GM12878 (cell line): ENCODE data around the gene ZDHHC5. TPM values are rescaled to one million over a fixed set of nuclear protein-coding genes. Genes with fewer than 3 reads are reported as not detected.

ENCODE experiments used
- CTCF ChIP-seq, 3 experiments: IDR thresholded peaks in 2 of 3; conservative IDR thresholded peaks in 1 of 3; 2 replicates each; pipeline ENCODE4 v1.5.1; 2011; ENCODE audit warnings: low read depth in 3 of 3, low read length in 3 of 3, mild to moderate bottlenecking in 3 of 3, control low read depth in 2 of 3, moderate library complexity in 2 of 3, inconsistent platforms in 1 of 3, mixed read lengths in 1 of 3; ENCODE audit not compliant: control insufficient read depth in 2 of 3, insufficient read depth in 1 of 3; ENCODE audit errors: extremely low read depth in 1 of 3
- EGR1 ChIP-seq, 2 experiments: IDR thresholded peaks; 1 replicate in 1 of 2; 2 replicates in 1 of 2; pipeline ENCODE4 v1.6.1; 2011 to 2012; ENCODE audit warnings: low read depth in 2 of 2, low read length in 2 of 2, borderline replicate concordance in 1 of 2, mild to moderate bottlenecking in 1 of 2, moderate library complexity in 1 of 2
- GABPA ChIP-seq: IDR thresholded peaks from 2 replicates; pipeline ENCODE4 v1.6.1; 2014; ENCODE audit warnings: antibody characterized with exemption, low read depth, mild to moderate bottlenecking, inconsistent platforms
- GATAD2B ChIP-seq: fragments of 450-650 bp; conservative IDR thresholded peaks from 2 replicates; pipeline ENCODE4 v1.6.1; 2017; ENCODE audit warnings: low read depth, mild to moderate bottlenecking, moderate library complexity
- HSF1 ChIP-seq: fragments of 150-350 bp; IDR thresholded peaks from 2 replicates; pipeline ENCODE4 v1.6.1; 2014; ENCODE audit warnings: mild to moderate bottlenecking, low read depth, low read length
- JUNB ChIP-seq: IDR thresholded peaks from 2 replicates; pipeline ENCODE4 v1.6.1; 2016; ENCODE audit warnings: antibody characterized with exemption, mild to moderate bottlenecking
- MYC ChIP-seq: IDR thresholded peaks from 2 replicates; pipeline ENCODE4 v1.6.1; 2011; ENCODE audit warnings: mild to moderate bottlenecking, low read length, moderate library complexity, inconsistent platforms; ENCODE audit not compliant: insufficient read depth, insufficient replicate concordance, insufficient read length, severe bottlenecking
- NFYB ChIP-seq: IDR thresholded peaks from 2 replicates; pipeline ENCODE4 v1.6.1; 2011; ENCODE audit warnings: low read depth, mild to moderate bottlenecking, low read length, improper control_type of control experiment, moderate library complexity; ENCODE audit not compliant: insufficient read depth
- NR2C1 ChIP-seq: fragments of 450-650 bp; IDR thresholded peaks from 2 replicates; pipeline ENCODE4 v1.6.1; 2017; ENCODE audit warnings: antibody characterized with exemption, mild to moderate bottlenecking, moderate library complexity
- POLR2AphosphoS5 ChIP-seq: IDR thresholded peaks from 2 replicates; pipeline ENCODE4 v1.6.1; 2011; ENCODE audit warnings: mild to moderate bottlenecking, low read length, inconsistent platforms
- RBBP5 ChIP-seq: fragments of 200-600 bp; sonication (generic); conservative IDR thresholded peaks from 2 replicates; pipeline ENCODE4 v1.6.1; 2016
- SIN3A ChIP-seq: IDR thresholded peaks from 2 replicates; pipeline ENCODE4 v1.6.1; 2012; ENCODE audit warnings: low read depth, low read length, improper control_type of control experiment
- SMAD1 ChIP-seq: fragments of 450-650 bp; IDR thresholded peaks from 2 replicates; pipeline ENCODE4 v1.6.1; 2018; ENCODE audit warnings: mild to moderate bottlenecking, low read depth; ENCODE audit not compliant: partially characterized antibody
- SMC3 ChIP-seq: IDR thresholded peaks from 2 replicates; pipeline ENCODE4 v1.6.1; 2011; ENCODE audit warnings: low read length, improper control_type of control experiment, borderline replicate concordance
- SUZ12 ChIP-seq: fragments of 200-600 bp; sonication (generic); IDR thresholded peaks from one replicate; pipeline ENCODE4 v1.6.1; 2018; ENCODE audit warnings: antibody characterized with exemption, mild to moderate bottlenecking; ENCODE audit not compliant: unreplicated experiment
- WRNIP1 ChIP-seq: IDR thresholded peaks from 2 replicates; pipeline ENCODE4 v1.6.1; 2011; ENCODE audit warnings: low read depth, low read length, improper control_type of control experiment, borderline replicate concordance
- ZNF24 ChIP-seq: fragments of 450-650 bp; IDR thresholded peaks from 2 replicates; pipeline ENCODE4 v1.6.1; 2017; ENCODE audit warnings: antibody characterized with exemption, mild to moderate bottlenecking
- polyA plus RNA-seq, 11 experiments: library from polyadenylated mRNA; depleted of rRNA in 4 of 11; unstranded in 6 of 11; stranded (reverse) in 5 of 11; fragments of >200 nt; fragmentation: Nextera tagmentation in 4 of 11; fragmentation: Illumina TruSeq in 1 of 11; extraction: Ambion mirVana in 4 of 11; extraction: Trizol in 1 of 11; gene quantifications; 1 replicate in 1 of 11; 2 replicates in 10 of 11; pipeline versions ENCODE4 v1.2.1 to v1.2.3, GENCODE V29; 2011 to 2016; ENCODE audit warnings: inconsistent platforms in 2 of 11, missing spikeins in 2 of 11, low read depth in 1 of 11
- total RNA-seq, 4 experiments: library from RNA; depleted of rRNA in 3 of 4; stranded (reverse); fragments of >200 nt in 3 of 4; fragmentation: Illumina TruSeq in 1 of 4; extraction: Trizol in 1 of 4; gene quantifications; 2 replicates each; pipeline versions ENCODE4 v1.2.1 to v1.2.3, GENCODE V29; 2013 to 2021
- TF ChIP-seq, protein P1 (sequence below): IDR thresholded peaks from 2 replicates; pipeline ENCODE4 v1.6.1; 2011; ENCODE audit warnings: low read depth, low read length, improper control_type of control experiment, borderline replicate concordance
- TF ChIP-seq, protein P2 (sequence below): IDR thresholded peaks from 2 replicates; pipeline ENCODE4 v1.6.1; 2011; ENCODE audit warnings: low read depth, mild to moderate bottlenecking, low read length, moderate library complexity, borderline replicate concordance; ENCODE audit errors: extremely low read depth

ZDHHC5 gene
- total and polyA plus RNA-seq, 10 of the 15 experiments (the other 5 are each of a cell fraction or from before 2014, with no cell fraction given), result 3.9 to 61.3 (median 37.6) TPM

- TF ChIP-seq EGR1 (IDR thresholded peaks at IDR 0.05; ENCODE audit: borderline replicate concordance in 1 of 2, low read depth in 2 of 2, low read length in 2 of 2) (peak; percentile 82 to 85), WRNIP1 (no peak), MYC (peak; percentile 43), RBBP5 (no peak), SUZ12 (no peak), SMAD1 (no peak), SIN3A (peak; percentile 68), JUNB (no peak), POLR2AphosphoS5 (peak; percentile 87), SMC3 (no peak), GATAD2B (peak; percentile 83), CTCF (IDR thresholded peaks at IDR 0.05 in 2 of 3, conservative IDR thresholded peaks at IDR 0.05 in 1 of 3; ENCODE audit: control insufficient read depth in 2 of 3, extremely low read depth in 1 of 3, insufficient read depth in 1 of 3, low read depth in 3 of 3, low read length in 3 of 3) (peak; percentile 25 to 37 (median 34); a peak in 4 of 6 replicates), HSF1 (no peak), GABPA (peak; percentile 71; the same call in 1 of the 2 replicates), NR2C1 (peak; percentile 57), NFYB (peak; percentile 42; the same call in 1 of the 2 replicates), ZNF24 (no peak)
- TF ChIP-seq, protein P1, sequence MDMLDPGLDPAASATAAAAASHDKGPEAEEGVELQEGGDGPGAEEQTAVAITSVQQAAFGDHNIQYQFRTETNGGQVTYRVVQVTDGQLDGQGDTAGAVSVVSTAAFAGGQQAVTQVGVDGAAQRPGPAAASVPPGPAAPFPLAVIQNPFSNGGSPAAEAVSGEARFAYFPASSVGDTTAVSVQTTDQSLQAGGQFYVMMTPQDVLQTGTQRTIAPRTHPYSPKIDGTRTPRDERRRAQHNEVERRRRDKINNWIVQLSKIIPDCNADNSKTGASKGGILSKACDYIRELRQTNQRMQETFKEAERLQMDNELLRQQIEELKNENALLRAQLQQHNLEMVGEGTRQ, result no peak
- TF ChIP-seq, protein P2, sequence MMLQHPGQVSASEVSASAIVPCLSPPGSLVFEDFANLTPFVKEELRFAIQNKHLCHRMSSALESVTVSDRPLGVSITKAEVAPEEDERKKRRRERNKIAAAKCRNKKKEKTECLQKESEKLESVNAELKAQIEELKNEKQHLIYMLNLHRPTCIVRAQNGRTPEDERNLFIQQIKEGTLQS, result no peak
Observed at GRCh38 chr11:57667736-57668433, at the start of gene ZDHHC5 (continued).
